ENCODE data around the gene DOCK10. TPM values are rescaled to one million over a fixed set of nuclear protein-coding genes. Genes with fewer than 3 reads are reported as not detected.

The DOCK10 gene
- total RNA-seq, 2 donors from 2014 or later: 0.93 to 2.0 TPM

- Histone ChIP-seq H3K27me3 (no peaks in the 10 kb centered on the region), H3K4me1 (no peaks in the 10 kb centered on the region), H3K4me3 (no peak overlapping the region), H3K27ac (no peak overlapping the region), H3K36me3 (no peaks in the 10 kb centered on the region), H3K9me3 (no peaks in the 10 kb centered on the region)
- no peak for DNase-seq (ENCODE audit: low spot score)
- no peak for TF ChIP-seq CTCF (IDR thresholded peaks at IDR 0.05)
Measured at GRCh38 chr2:224774735-224775134, 267.5 kb downstream of the DOCK10 start.

DNA sequence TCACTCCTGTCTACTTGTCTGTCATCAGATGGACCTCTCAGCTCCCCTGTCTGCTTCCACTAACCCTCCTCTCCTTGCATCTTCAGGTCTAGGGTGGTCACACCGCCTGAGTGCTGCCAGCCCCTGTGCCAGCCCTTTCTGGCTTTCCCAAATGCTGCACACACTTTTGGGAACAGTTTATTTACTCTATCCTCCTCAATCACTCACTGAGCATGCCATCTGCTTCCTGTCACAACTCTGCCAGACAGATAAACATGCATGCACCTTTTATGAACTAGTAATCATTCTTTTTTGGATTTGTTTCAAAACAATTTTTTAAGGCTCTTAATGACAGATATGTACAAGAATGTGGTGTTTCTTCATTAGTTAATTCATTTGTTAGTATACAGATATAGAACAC, 269.8 kb downstream of the DOCK10 start:
- Histone ChIP-seq H3K9me3 (no peaks in the 10 kb centered on the region), H3K4me3 (no peak overlapping the region), H3K27ac (no peak overlapping the region), H3K27me3 (no peaks in the 10 kb centered on the region), H3K4me1 (no peaks in the 10 kb centered on the region), H3K36me3 (no peaks in the 10 kb centered on the region)
- DNase-seq (ENCODE audit: low spot score): no peak
- no peak for TF ChIP-seq CTCF (IDR thresholded peaks at IDR 0.05)

- no peak overlapping the region for H3K27ac ChIP-seq
- TF ChIP-seq CTCF (IDR thresholded peaks at IDR 0.05): no peak
- H3K9me3 ChIP-seq: no peaks in the 10 kb centered on the region
- no peaks in the 10 kb centered on the region for H3K27me3 ChIP-seq
- DNase-seq (ENCODE audit: low spot score): no peak
- H3K36me3 ChIP-seq: no peaks in the 10 kb centered on the region
- no peaks in the 10 kb centered on the region for H3K4me1 ChIP-seq
- no peak overlapping the region for H3K4me3 ChIP-seq
Measured at GRCh38 chr2:224769489-224769888, 272.8 kb downstream of the DOCK10 start.

DNA sequence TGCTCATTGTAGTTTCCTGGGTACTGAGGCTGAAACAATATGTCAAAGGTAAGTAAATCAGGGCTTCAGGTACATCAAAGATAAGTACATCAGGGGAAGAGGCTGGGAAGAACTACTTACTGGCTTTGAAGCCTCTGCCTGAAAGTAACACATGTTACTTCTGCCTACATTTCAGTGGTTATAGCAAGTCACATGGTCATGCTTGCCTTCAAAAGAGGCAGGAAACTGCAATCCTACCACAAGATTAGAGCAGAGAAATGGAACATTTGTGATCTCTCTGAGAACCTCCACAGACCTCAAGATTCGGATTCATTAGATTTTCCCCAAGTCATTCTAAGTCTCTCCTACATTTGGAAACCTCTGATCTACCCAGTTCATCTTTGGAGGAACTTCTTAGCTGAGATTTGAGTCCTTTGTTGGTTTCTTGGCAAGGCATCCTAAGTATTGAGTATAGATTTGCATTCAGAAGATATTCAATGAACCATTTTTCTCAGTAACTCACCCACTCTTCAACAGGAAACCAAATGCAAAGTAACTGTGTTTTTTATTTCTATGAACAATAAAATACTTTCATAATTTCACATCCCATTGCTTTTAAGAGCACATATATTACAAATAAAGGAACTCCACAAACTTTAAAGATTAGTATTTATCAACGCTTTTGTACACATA, 277.6 kb downstream of the DOCK10 start:
- no peaks in the 10 kb centered on the region for H3K27me3 ChIP-seq
- H3K27ac ChIP-seq: no peak overlapping the region
- H3K9me3 ChIP-seq: no peaks in the 10 kb centered on the region
- TF ChIP-seq CTCF (IDR thresholded peaks at IDR 0.05): no peak
- H3K4me3 ChIP-seq: no peak overlapping the region
- no peaks in the 10 kb centered on the region for H3K4me1 ChIP-seq
- H3K36me3 ChIP-seq: no peaks in the 10 kb centered on the region
- no peak for DNase-seq (ENCODE audit: low spot score)

DNA sequence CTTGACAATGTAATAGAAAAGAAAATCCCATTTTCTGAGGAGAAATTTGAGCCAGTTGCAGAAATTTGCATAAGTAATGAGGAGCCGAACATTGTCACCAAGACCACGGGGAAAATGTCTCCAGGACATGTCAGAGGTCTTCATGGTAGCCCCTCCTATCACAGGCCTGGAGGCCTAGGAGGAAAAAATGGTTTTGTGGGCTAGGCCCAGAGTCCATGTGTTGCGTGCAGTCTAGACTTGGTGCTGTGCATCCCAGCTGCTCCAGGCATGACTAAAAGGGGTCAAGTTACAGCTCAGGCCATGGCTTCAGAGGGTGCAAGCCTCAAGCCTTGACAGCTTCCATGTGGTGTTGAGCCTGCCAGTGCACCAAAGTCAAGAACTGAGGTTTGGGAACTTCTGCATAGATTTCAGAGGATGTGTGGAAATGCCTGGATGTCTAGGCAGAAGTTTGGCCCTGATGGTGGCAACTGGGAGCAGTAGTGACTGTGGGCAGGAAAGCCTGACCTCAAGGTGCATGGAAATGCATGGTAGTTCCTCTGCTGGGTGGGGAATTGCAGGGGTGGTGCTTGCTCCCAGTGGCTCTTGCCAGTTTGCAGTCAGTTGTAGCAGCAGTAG, 284.2 kb downstream of the DOCK10 start:
- peaks cover 0 to 6% of the 10 kb centered on the region in 2 donors for H3K9me3 ChIP-seq
- no peak overlapping the region for H3K4me3 ChIP-seq
- no peak for TF ChIP-seq CTCF (IDR thresholded peaks at IDR 0.05)
- no peaks in the 10 kb centered on the region for H3K4me1 ChIP-seq
- DNase-seq (ENCODE audit: low spot score): no peak
- no peaks in the 10 kb centered on the region for H3K36me3 ChIP-seq
- H3K27me3 ChIP-seq: no peaks in the 10 kb centered on the region
- no peak overlapping the region for H3K27ac ChIP-seq
